GM13976 (cell line): ENCODE results near the gene MRPL39.

Source experiments
- DNase-seq: peaks from one replicate; pipeline ENCODE4 v3.0.0; 2012; ENCODE audit warnings: low spot score
- in situ Hi-C: fragments of 300-500 bp; cut with MboI; formaldehyde crosslinking; loops from one replicate; pipeline ENCODE4 v1.12.0; 2022; ENCODE audit warnings: low sequenced_read_pairs, mixed read lengths, inconsistent platforms; ENCODE audit not compliant: unreplicated experiment
- TF ChIP-seq, protein P1 (sequence below): IDR thresholded peaks from 2 replicates; pipeline ENCODE4 v1.5.1; 2012; ENCODE audit warnings: borderline replicate concordance, mild to moderate bottlenecking; ENCODE audit not compliant: insufficient read depth; ENCODE audit errors: extremely low read depth, missing control alignments, control extremely low read depth

MRPL39 gene

DNA sequence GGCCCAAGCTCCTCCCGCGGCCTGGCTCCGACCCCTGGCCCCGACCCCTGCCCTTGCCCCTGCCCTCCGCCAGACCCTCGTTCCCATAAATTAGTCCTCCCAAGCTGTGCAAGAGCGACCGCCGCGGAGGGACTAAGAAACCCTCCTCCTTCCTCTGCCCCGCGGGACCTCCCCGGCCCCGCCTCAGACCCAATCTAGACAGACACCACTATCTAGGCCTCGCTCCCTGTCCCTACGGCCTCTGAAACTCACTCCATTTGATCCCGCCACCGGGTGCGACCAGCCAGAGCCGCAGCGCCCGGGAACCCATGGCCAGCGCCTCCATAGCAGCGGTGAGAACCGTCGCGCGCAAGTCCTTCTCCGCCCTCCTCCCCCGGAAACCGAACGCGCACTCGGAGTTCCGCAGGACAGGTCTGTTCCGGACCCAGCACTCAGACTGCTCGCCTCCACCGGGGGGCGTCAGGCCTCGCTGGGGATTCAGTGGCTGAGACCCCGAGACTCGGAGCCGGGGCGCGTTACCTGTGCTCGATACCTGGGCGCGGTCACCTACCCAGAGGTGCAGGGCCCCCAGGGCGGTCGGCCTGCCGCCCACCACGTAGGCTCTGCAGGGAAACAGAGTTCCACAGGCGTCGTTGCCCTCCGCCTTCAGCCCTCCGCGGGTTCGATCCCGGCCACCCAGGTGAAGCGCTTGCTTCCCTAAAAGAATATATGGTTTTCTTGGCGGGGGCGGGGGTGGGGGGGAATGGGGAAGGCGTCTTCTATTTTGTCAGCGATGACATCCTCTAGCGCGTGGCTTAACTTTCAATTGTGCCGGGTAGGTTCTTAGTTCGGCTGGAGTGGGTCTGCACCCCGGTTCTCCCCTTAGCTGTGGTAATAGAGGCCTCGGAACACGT is at the start of gene MRPL39:
MRPL39 (minus strand) TSS at position 331 of the 893 bp plus-strand sequence; CDS start at position 325, 6 bp downstream.
- peak; percentile 96 for DNase-seq
- in situ Hi-C loops = loop anchor here (25.0 kb wide), 2 partner anchors 255 to 555 kb away; partner anchors contain the start of gene APP
- TF ChIP-seq, protein P1, sequence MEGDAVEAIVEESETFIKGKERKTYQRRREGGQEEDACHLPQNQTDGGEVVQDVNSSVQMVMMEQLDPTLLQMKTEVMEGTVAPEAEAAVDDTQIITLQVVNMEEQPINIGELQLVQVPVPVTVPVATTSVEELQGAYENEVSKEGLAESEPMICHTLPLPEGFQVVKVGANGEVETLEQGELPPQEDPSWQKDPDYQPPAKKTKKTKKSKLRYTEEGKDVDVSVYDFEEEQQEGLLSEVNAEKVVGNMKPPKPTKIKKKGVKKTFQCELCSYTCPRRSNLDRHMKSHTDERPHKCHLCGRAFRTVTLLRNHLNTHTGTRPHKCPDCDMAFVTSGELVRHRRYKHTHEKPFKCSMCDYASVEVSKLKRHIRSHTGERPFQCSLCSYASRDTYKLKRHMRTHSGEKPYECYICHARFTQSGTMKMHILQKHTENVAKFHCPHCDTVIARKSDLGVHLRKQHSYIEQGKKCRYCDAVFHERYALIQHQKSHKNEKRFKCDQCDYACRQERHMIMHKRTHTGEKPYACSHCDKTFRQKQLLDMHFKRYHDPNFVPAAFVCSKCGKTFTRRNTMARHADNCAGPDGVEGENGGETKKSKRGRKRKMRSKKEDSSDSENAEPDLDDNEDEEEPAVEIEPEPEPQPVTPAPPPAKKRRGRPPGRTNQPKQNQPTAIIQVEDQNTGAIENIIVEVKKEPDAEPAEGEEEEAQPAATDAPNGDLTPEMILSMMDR = peak; percentile 82

DNA sequence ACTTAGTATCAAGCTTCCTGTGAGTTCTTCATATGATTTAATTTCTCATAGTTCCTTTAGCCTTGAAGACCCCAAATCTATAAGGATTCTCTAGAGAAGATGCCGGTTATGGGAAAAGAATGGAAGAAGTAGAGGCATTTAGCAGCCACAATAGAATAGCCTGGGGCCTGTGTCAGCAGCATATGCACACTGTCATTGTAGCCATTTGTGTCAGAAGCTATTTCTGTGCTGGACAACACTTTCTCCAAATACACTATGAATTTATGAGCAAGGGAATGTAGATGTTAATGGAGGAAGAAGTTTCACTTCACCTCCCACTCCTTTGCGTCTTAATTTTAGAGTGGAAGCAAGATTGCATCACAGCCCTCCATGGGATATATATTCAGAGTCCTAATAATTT is 49.1 kb upstream of the MRPL39 start:
- in situ Hi-C loops = no loop called here
- no peak for DNase-seq
- TF ChIP-seq, protein P1 = no peak

DNA sequence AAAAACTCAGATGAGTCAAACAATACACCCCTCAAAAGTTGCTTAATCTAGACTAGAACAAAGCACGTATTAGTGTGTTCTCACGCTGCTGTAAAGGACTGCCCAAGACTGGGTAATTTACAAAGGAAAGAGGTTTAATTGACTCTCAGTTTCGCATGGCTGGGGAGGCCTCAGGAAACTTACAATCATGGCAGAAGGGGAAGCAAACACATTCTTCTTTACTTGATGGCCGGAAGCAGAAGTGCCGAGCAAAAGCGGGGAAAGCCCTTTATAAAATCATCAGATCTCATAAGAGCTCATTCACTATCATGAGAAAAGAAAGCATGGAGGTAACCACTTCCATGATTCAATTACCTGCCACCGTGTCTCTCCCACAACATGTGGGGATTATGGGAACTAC is 41.9 kb upstream of the MRPL39 start:
- TF ChIP-seq, protein P1 = no peak
- in situ Hi-C loops = no loop called here
- DNase-seq = no peak

DNA sequence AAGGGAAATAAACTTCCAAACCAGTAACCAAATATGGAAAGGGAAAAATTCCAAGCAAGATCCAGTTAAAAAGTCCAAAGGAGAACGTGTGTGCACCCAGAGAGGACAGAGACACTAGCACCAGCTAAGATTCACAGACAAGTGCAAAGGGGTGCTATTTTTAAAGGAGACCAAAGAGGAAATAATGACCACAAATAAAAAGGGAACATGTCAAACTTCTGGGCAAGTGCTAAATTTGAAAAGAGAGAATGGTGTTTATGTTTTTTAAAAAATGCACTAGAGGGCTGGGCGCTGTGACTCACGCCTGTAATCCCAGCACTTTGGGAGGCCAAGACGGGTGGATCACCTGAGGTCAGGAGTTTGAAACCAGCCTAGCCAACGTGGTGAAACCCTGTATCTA is 40.4 kb upstream of the MRPL39 start:
- in situ Hi-C loops = no loop called here
- no peak for DNase-seq
- TF ChIP-seq, protein P1 = no peak

DNA sequence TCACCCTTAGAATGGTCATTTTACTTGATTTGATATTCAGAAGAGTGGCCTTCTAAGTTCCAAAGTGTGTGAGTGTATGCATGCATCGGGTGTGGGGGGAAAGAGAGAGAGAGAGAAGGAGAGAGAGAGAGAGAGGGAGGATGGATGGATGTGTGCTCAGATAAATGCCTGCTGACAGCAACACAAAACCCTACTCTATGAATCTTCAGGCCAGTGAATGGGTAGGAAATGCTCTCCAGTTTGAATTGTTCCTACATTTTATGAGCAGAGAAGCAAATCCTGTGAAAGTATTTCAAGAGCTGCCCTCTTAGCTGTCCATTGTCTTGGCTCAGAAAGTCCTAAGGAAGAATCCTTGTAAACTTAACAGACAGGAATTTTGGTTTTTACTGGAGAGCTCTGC is 39.2 kb upstream of the MRPL39 start:
- TF ChIP-seq, protein P1 = no peak
- no peak for DNase-seq
- in situ Hi-C loops = no loop called here

DNA sequence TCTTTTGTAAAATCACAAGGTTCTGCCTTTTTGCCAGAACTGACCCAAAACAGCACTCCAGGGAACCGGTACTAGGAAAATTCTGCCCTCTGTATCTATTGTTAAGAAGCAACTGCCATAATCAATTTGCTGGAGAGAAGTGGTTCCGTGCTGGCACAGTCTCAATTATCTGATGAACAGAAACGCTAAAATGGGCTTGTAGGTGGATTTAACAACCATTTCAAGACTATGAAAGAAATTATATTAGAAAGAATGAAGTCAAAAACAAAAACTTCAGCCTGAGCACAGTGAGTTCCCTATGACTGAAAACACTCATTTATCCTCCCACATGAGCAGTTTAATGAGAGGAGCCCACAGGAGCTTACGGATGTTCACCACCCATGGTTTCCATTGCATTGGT is 36.2 kb upstream of the MRPL39 start:
- no peak for DNase-seq
- in situ Hi-C loops = no loop called here
- TF ChIP-seq, protein P1 = no peak
